Measurements from ENCODE around the gene GET4.

GET4 gene

GRCh38 chr7:885893-886625 is 9.7 kb downstream of the GET4 start:
- no peak for DNase-seq (ENCODE audit: low read depth in 2 of 3, low spot score in 1 of 3)

DNA sequence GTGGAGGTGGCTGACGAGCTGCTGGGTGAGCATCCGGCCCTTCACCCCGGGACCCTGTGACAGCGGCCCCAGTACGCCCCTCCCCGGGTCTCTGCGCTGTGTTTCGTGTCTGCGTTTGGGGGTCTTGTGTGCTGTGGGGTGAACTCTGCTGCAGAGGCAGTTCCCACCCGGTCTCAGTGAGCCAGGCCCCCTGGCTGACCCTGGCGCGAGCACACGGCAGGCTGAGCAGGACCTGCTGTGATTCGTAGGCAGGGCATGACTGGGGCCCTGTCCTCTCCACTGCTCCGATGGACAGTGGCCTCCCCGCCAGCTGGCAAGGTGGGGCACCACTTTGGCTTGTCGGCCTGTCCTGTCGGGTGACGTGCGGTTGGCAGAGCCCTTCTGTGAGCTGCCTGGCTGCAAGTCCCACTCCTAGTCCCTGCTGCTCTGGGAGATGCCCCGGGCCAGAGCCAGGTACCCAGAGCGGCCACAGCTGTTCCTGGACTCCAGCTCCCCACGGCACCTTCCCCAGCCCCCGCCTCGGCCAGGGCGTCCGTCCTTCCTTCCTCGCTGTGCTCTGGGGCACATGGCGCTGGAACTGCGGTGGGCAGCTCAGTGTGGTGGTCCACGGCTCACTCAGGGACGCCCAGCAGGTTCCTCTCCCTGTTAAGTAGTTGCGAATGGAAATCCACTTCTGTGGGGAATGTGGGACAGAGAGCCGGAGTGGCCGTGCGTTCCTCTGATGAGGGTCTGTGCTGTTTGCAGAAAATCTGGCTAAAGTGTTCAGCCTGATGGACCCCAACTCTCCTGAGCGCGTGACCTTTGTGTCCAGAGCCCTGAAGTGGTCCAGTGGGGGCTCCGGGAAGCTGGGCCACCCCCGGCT is 10.5 kb downstream of the GET4 start:
- no peak for DNase-seq (ENCODE audit: low read depth in 2 of 3, low spot score in 1 of 3)

DNA sequence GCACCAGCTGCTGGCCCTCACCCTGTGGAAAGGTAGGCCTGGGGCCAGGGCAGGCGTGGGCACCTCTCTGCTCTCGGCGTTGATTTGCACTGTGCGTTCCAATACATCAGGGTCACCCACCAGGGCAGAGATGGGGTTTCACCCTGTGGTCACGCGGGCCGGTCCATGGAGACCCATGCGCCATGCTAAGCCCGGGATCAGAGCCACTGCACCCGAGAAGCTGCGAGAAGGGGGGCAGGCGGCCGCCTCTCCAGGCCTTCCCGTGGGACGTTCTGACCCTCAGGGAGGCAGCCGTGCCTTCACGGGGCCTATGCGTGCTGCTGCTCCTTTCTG is 11.1 kb downstream of the GET4 start:
- no peak for DNase-seq (ENCODE audit: low read depth in 2 of 3, low spot score in 1 of 3)

- DNase-seq (ENCODE audit: low read depth in 2 of 3, low spot score in 1 of 3), result no peak
Observed at GRCh38 chr7:888081-889024, 12.0 kb downstream of the GET4 start.

- DNase-seq (ENCODE audit: low read depth in 2 of 3, low spot score in 1 of 3), result no peak
Observed at GRCh38 chr7:889025-889390, 12.7 kb downstream of the GET4 start.

GRCh38 chr7:889391-889790 is 13.0 kb downstream of the GET4 start:
- DNase-seq (ENCODE audit: low read depth in 2 of 3, low spot score in 1 of 3), result no peak

GRCh38 chr7:890868-891267 is 14.5 kb downstream of the GET4 start:
- no peak for DNase-seq (ENCODE audit: low read depth in 2 of 3, low spot score in 1 of 3)

DNA sequence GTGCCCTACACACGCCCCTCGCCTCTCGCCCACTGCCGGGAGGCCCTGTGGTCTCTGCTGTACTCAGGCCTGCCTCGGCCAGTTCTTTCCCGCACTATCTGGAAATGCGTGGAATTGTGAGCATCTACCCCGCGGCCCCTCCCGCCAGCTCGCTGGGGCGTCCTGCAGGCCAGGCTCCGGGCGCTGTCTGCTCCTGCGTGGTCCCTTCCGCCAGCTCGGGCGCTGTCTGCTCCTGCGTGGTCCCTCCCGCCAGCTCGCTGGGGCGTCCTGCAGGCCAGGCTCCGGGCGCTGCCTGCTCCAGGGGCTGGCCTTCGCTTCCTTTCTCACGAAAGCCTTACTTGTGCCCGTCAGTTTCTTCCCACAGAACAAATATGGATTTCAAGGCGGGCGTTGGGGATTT is 14.9 kb downstream of the GET4 start:
- DNase-seq (ENCODE audit: low read depth in 2 of 3, low spot score in 1 of 3), result no peak

GRCh38 chr7:891805-892204 is 15.5 kb downstream of the GET4 start:
- no peak for DNase-seq (ENCODE audit: low read depth in 2 of 3, low spot score in 1 of 3)

DNA sequence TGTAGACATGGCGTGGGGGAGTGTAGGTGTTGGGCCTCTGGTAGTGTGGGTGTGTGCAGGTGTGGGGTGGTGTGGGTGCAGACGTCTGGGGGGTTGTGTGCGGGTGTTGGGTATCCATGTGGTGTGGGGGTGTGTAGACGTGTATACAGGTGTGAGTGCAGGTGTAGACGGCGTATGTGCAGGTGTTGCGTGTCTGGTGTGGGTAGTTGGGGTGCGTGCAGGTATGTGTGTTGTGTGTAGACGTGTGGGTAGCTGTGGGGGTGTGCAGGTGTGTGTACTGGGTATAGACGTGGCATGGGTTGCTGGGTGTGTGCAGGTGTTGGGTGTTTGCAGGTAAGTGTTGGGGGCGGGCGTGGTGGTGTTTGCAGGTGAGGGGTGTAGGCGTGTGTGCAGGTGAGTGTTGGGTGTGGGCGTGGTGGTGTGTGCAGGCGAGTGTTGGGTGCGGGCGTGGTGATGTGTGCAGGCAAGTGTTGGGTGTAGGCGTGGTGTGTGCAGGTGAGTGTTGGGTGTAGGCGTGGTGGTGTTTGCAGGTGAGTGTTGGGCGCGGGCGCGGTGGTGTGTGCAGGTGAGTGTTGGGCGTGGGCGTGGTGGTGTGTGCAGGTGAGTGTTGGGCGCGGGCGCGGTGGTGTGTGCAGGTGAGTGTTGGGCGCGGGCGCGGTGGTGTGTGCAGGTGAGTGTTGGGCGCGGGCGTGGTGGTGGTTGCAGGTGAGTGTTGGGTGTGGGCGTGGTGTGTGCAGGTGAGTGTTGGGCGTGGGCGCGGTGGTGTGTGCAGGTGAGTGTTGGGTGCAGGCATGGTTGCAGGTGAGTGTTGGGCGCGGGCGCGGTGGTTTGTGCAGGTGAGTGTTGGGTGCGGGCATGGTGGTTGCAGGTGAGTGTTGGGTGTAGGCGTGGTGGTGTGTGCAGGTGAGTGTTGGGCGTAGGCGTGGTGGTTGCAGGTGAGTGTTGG is 16.6 kb downstream of the GET4 start:
- DNase-seq (ENCODE audit: low read depth in 2 of 3, low spot score in 1 of 3), result no peak

DNA sequence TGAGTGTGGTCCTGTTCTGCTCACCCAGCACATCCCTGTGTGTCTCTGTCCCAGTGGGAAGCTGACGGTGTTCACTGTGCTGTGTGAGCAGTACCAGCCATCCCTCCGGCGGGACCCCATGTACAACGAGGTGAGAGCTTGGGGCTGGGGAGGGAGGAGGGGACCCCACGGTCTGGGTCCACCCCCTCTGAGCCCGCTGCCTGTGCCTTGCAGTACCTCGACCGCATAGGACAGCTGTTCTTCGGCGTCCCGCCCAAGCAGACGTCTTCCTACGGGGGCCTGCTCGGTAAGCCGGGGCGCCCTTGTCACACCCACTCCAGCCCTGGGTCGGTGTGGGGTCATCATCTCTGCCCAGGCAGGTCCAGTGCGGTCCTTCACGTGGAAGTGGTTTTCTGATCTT is 17.3 kb downstream of the GET4 start:
- DNase-seq (ENCODE audit: low read depth in 2 of 3, low spot score in 1 of 3), result no peak

- no peak for DNase-seq (ENCODE audit: low read depth in 2 of 3, low spot score in 1 of 3)
Observed at GRCh38 chr7:894164-894867, 18.0 kb downstream of the GET4 start.

- no peak for DNase-seq (ENCODE audit: low read depth in 2 of 3, low spot score in 1 of 3)
Observed at GRCh38 chr7:894927-895450, 18.6 kb downstream of the GET4 start.

DNA sequence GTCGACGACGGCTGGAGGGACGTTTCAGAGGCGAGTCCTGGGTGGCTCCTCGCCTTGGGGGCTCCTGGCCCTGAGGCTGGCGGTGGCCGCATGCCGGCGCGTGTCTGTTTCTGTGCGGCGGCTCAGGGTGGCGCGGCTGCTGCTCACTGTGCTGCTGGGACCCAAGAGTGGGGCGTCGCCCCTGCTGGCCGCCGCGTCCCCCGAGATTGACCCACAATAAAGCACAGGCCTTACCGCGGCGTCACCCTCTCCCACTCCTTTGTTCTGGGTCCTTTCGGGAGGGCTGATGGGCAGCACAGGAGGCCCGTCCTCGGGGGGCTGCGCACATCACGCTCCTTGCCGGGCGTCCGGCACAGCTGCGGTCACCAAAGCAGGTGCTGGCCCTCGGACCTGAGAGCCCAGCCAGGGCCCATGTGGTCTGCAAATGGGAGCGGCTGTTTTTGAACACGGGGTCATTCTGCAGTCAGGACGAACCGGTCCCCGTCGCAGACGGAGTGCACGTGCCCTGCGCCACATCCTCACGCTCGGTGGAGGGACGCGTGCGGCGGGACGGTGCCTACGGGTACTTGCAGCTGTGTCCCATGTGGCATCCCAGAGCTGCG is 19.2 kb downstream of the GET4 start:
- DNase-seq (ENCODE audit: low read depth in 2 of 3, low spot score in 1 of 3), result no peak

DNA sequence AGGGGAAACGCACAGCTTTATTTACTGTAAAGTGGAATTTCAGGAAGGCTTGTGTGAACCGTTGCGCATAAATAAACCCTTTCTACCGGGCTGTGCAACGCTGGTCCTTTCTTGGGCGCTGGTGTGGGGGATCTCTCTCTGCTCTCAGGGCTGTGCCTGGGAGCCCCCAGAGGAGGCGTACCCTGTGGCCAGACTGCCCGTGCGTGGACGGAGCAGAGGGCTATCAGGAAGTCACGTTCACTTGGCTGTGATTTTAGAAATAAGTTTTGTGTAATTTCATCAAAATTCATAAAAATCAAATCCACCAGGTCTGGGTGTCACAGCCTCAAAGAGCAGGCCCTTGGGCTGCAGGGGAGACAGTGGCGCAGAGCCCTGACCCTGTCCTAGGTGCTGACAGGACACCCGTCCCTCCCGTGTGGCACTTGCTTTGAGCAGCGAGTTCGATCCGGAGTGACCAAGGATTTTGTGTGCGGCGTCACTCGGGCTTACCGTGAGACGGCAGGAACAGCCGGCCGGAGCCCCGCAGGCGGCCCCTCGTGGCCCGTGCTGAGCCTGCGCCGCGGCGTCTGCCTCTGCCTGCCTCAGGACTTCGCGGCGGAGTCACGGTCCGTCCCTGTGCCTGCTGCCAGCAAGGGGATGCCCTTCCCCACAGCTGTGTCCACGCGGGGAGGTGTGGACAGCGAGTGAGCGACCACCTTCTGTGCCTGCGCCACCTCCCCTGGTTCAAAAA is 20.2 kb downstream of the GET4 start:
- no peak for DNase-seq (ENCODE audit: low read depth in 2 of 3, low spot score in 1 of 3)

- DNase-seq (ENCODE audit: low read depth in 2 of 3, low spot score in 1 of 3), result no peak
Observed at GRCh38 chr7:897086-897485, 20.7 kb downstream of the GET4 start.

DNA sequence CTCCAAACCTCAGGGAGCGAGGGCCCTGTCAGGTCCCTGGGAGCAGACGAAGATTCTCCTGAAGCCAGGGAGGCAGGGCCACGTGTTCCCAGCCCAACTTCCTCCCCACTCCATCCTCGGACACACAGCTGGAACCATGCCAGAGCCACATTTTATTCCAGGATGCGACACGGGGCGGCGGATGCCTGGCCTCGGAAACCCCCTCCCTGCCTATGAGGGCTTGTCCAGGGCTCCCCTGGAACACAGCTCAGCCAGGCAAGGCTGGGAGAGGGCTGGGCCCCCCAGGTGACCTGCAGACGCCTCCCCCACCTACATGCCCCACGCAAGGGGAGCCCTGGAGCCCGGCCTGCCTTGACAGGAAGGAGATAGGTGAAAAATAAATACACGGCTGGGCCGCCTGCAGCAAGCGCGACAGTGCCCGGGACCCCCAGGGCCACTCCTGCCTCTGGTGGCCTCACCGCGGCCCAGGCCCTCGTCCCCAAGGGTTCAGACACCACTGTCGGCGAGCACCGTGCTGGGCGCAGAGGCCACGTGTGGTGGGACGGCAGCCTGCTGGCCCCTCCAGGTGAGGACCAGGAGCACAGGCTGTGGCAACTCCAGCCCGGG is 21.5 kb downstream of the GET4 start:
- no peak for DNase-seq (ENCODE audit: low read depth in 2 of 3, low spot score in 1 of 3)

- no peak for DNase-seq (ENCODE audit: low read depth in 2 of 3, low spot score in 1 of 3)
Observed at GRCh38 chr7:898460-898854, 22.1 kb downstream of the GET4 start.

Measured in stimulated activated CD4-positive, alpha-beta T cell treated with anti-CD3 and anti-CD28 coated beads, Interleukin-12 subunit alpha, Interleukin-12 subunit beta, amount 100 ng/mL, for 48 hours (primary cell).